ENCODE results near the gene CCSER1.

CCSER1 gene

GRCh38 chr4:90443231-90443630, 316.0 kb downstream of the CCSER1 start:
- H3K4me2 ChIP-seq (ENCODE audit: insufficient read depth, low read length): no peak overlapping the region
- H3K9me3 ChIP-seq (ENCODE audit: insufficient read depth, low read length, severe bottlenecking): no peaks in the 10 kb centered on the region
- H4K20me1 ChIP-seq (ENCODE audit: insufficient read depth, low read length): no peaks in the 10 kb centered on the region
- H3K4me3 ChIP-seq (ENCODE audit: low read depth in 1 of 2, low read length in 2 of 2): no peak overlapping the region
- H3K4me1 ChIP-seq (ENCODE audit: insufficient read depth, low read length): no peaks in the 10 kb centered on the region
- no peak for TF ChIP-seq CTCF (IDR thresholded peaks at IDR 0.05; ENCODE audit: borderline replicate concordance, extremely low read depth, low read length, poor library complexity, severe bottlenecking)
- TF ChIP-seq EZH2 (IDR thresholded peaks at IDR 0.05; ENCODE audit: borderline replicate concordance, low read depth, low read length, severe bottlenecking): no peak
- DNase-seq (no peak), ATAC-seq (ENCODE audit: insufficient read depth, low read depth) (no peak)
- no peak overlapping the region for H2AFZ ChIP-seq (ENCODE audit: low read depth, low read length)
- H3K27ac ChIP-seq (ENCODE audit: low read length): no peak overlapping the region
- H3K79me2 ChIP-seq (ENCODE audit: insufficient read depth, low read length): no peaks in the 10 kb centered on the region
- H3K9ac ChIP-seq (ENCODE audit: low read depth, low read length): no peak overlapping the region
- H3K36me3 ChIP-seq (ENCODE audit: insufficient read depth, low read length): no peaks in the 10 kb centered on the region
- no peaks in the 10 kb centered on the region for H3K27me3 ChIP-seq (ENCODE audit: insufficient read depth, low read length, poor library complexity)

- Histone ChIP-seq H4K20me1 (ENCODE audit: insufficient read depth, low read length) (no peaks in the 10 kb centered on the region), H3K9ac (ENCODE audit: low read depth, low read length) (no peak overlapping the region), H2AFZ (ENCODE audit: low read depth, low read length) (no peak overlapping the region), H3K27me3 (ENCODE audit: insufficient read depth, low read length, poor library complexity) (no peaks in the 10 kb centered on the region), H3K27ac (ENCODE audit: low read length) (no peak overlapping the region), H3K4me1 (ENCODE audit: insufficient read depth, low read length) (no peaks in the 10 kb centered on the region), H3K79me2 (ENCODE audit: insufficient read depth, low read length) (no peaks in the 10 kb centered on the region), H3K4me3 (ENCODE audit: low read depth in 1 of 2, low read length in 2 of 2) (no peak overlapping the region), H3K36me3 (ENCODE audit: insufficient read depth, low read length) (no peaks in the 10 kb centered on the region), H3K9me3 (ENCODE audit: insufficient read depth, low read length, severe bottlenecking) (no peaks in the 10 kb centered on the region), H3K4me2 (ENCODE audit: insufficient read depth, low read length) (no peak overlapping the region)
- no peak for ATAC-seq (ENCODE audit: insufficient read depth, low read depth)
- no peak for DNase-seq
- TF ChIP-seq CTCF (IDR thresholded peaks at IDR 0.05; ENCODE audit: borderline replicate concordance, extremely low read depth, low read length, poor library complexity, severe bottlenecking) (no peak), EZH2 (IDR thresholded peaks at IDR 0.05; ENCODE audit: borderline replicate concordance, low read depth, low read length, severe bottlenecking) (no peak)
Observed at GRCh38 chr4:90444904-90445303, 317.7 kb downstream of the CCSER1 start.

- Histone ChIP-seq H4K20me1 (ENCODE audit: insufficient read depth, low read length) (no peaks in the 10 kb centered on the region), H3K4me3 (ENCODE audit: low read depth in 1 of 2, low read length in 2 of 2) (no peak overlapping the region), H3K27me3 (ENCODE audit: insufficient read depth, low read length, poor library complexity) (no peaks in the 10 kb centered on the region), H2AFZ (ENCODE audit: low read depth, low read length) (no peak overlapping the region), H3K27ac (ENCODE audit: low read length) (no peak overlapping the region), H3K4me2 (ENCODE audit: insufficient read depth, low read length) (no peak overlapping the region), H3K9me3 (ENCODE audit: insufficient read depth, low read length, severe bottlenecking) (no peaks in the 10 kb centered on the region), H3K79me2 (ENCODE audit: insufficient read depth, low read length) (no peaks in the 10 kb centered on the region), H3K4me1 (ENCODE audit: insufficient read depth, low read length) (no peaks in the 10 kb centered on the region), H3K36me3 (ENCODE audit: insufficient read depth, low read length) (no peaks in the 10 kb centered on the region), H3K9ac (ENCODE audit: low read depth, low read length) (no peak overlapping the region)
- TF ChIP-seq EZH2 (IDR thresholded peaks at IDR 0.05; ENCODE audit: borderline replicate concordance, low read depth, low read length, severe bottlenecking) (no peak), CTCF (IDR thresholded peaks at IDR 0.05; ENCODE audit: borderline replicate concordance, extremely low read depth, low read length, poor library complexity, severe bottlenecking) (no peak)
- ATAC-seq (ENCODE audit: insufficient read depth, low read depth) (no peak), DNase-seq (no peak)
Observed at GRCh38 chr4:90445380-90445779, 318.2 kb downstream of the CCSER1 start.

GRCh38 chr4:90449626-90450025, 322.4 kb downstream of the CCSER1 start:
- no peaks in the 10 kb centered on the region for H3K9me3 ChIP-seq (ENCODE audit: insufficient read depth, low read length, severe bottlenecking)
- no peaks in the 10 kb centered on the region for H3K4me1 ChIP-seq (ENCODE audit: insufficient read depth, low read length)
- no peak for DNase-seq
- H3K4me2 ChIP-seq (ENCODE audit: insufficient read depth, low read length): no peak overlapping the region
- no peaks in the 10 kb centered on the region for H3K27me3 ChIP-seq (ENCODE audit: insufficient read depth, low read length, poor library complexity)
- no peak for ATAC-seq (ENCODE audit: insufficient read depth, low read depth)
- no peak overlapping the region for H3K27ac ChIP-seq (ENCODE audit: low read length)
- no peaks in the 10 kb centered on the region for H4K20me1 ChIP-seq (ENCODE audit: insufficient read depth, low read length)
- no peak overlapping the region for H3K9ac ChIP-seq (ENCODE audit: low read depth, low read length)
- H2AFZ ChIP-seq (ENCODE audit: low read depth, low read length): no peak overlapping the region
- no peak for TF ChIP-seq CTCF (IDR thresholded peaks at IDR 0.05; ENCODE audit: borderline replicate concordance, extremely low read depth, low read length, poor library complexity, severe bottlenecking)
- no peak for TF ChIP-seq EZH2 (IDR thresholded peaks at IDR 0.05; ENCODE audit: borderline replicate concordance, low read depth, low read length, severe bottlenecking)
- no peaks in the 10 kb centered on the region for H3K79me2 ChIP-seq (ENCODE audit: insufficient read depth, low read length)
- H3K36me3 ChIP-seq (ENCODE audit: insufficient read depth, low read length): no peaks in the 10 kb centered on the region
- no peak overlapping the region for H3K4me3 ChIP-seq (ENCODE audit: low read depth in 1 of 2, low read length in 2 of 2)
